Transverse colon (tissue), 4 donors: ENCODE data around the gene SORL1. TPM values are rescaled to one million over a fixed set of nuclear protein-coding genes. Genes with fewer than 3 reads are reported as not detected.

Experiments
- DNase-seq: peaks from one replicate; pipeline ENCODE4 v3.0.0-alpha.2; 2019
- H3K27ac ChIP-seq, 4 donors: fragments of 200-600 bp; sonication (generic); 2 replicates each; pipeline ENCODE4 v1.5.1; 2016 to 2018; ENCODE audit warnings: inconsistent platforms in 4 of 4
- H3K27me3 ChIP-seq: fragments of 200-600 bp; sonication (generic); 2 replicates; pipeline ENCODE4 v1.5.1; 2017; ENCODE audit warnings: inconsistent platforms
- H3K36me3 ChIP-seq, 4 donors: fragments of 200-600 bp; sonication (generic); 2 replicates each; pipeline ENCODE4 v1.5.1; 2017 to 2019; ENCODE audit warnings: inconsistent platforms in 4 of 4
- H3K4me1 ChIP-seq, 4 donors: fragments of 200-600 bp; sonication (generic); 2 replicates each; pipeline ENCODE4 v1.5.1; 2017 to 2020; ENCODE audit warnings: inconsistent platforms in 4 of 4
- H3K4me3 ChIP-seq, 4 donors: fragments of 200-600 bp; sonication (generic); 1 replicate in 1 of 4; 2 replicates in 3 of 4; pipeline versions ENCODE4 v1.5.1 to v1.6.1; 2017 to 2019; ENCODE audit warnings: inconsistent platforms in 4 of 4
- H3K9me3 ChIP-seq, 2 donors: fragments of 200-600 bp; sonication (generic); 2 replicates each; pipeline ENCODE4 v1.5.1; 2017 to 2019; ENCODE audit warnings: inconsistent platforms in 2 of 2
- CTCF ChIP-seq, 5 experiments: fragments of 200-600 bp in 3 of 5; fragments of 450-650 bp in 2 of 5; sonication (generic) in 3 of 5; IDR thresholded peaks; 1 replicate in 2 of 5; 2 replicates in 3 of 5; pipeline ENCODE4 v1.5.1; 2016 to 2017; ENCODE audit warnings: antibody characterized with exemption in 5 of 5, inconsistent platforms in 3 of 5, mild to moderate bottlenecking in 2 of 5, moderate library complexity in 1 of 5
- EP300 ChIP-seq: sonication (generic); formaldehyde crosslinking; IDR thresholded peaks from one replicate; pipeline ENCODE4 v1.6.1; 2017; ENCODE audit warnings: antibody characterized with exemption, low read depth
- POLR2A ChIP-seq: fragments of 450-650 bp; IDR thresholded peaks from one replicate; pipeline ENCODE4 v1.6.1; 2016; ENCODE audit warnings: antibody characterized with exemption, mild to moderate bottlenecking, moderate library complexity
- POLR2AphosphoS5 ChIP-seq, 3 donors: sonication (generic); formaldehyde crosslinking; IDR thresholded peaks; one replicate each; pipeline ENCODE4 v1.6.1; 2016; ENCODE audit warnings: antibody characterized with exemption in 3 of 3
- WGBS, 2 donors: methylation state at CpG; one replicate each; pipeline ENCODE4 v1.1.5; 2018; ENCODE audit warnings: low coverage in 1 of 2; 5-methylcytosine and 5-hydroxymethylcytosine counted together
- in situ Hi-C, 4 donors: fragments of 200-750 bp; cut with MboI; loops; one replicate each; pipeline versions ENCODE4 v1.15.0 to v1.15.1; 2017; ENCODE audit warnings: low sequenced_read_pairs in 3 of 4, low pct_ligation_motif_present in 1 of 4, low pct_unique_long_range_greater_than_20kb in 1 of 4
- intact Hi-C: fragments of 100-400 bp; cut with DNase I; formaldehyde crosslinking; loops from one replicate; pipeline ENCODE4 v1.15.1; 2023; ENCODE audit warnings: low total_unique reads
- total RNA-seq, 4 donors: library from RNA; depleted of rRNA; stranded (reverse); fragments of >200 nt; gene quantifications; one replicate each; pipeline ENCODE4 v1.1.0, GENCODE V29; 2016

The SORL1 gene
- total RNA-seq, 4 donors from 2014 or later, result 81.6 to 338 (median 129) TPM

- TF ChIP-seq POLR2AphosphoS5 (IDR thresholded peaks at IDR 0.05) (no peak), POLR2A (no peak), EP300 (no peak), CTCF (IDR thresholded peaks at IDR 0.05) (no peak)
- Histone ChIP-seq H3K9me3 (no peaks in the 10 kb centered on the region), H3K4me3 (no peak overlapping the region), H3K27me3 (no peaks in the 10 kb centered on the region), H3K4me1 (no peaks in the 10 kb centered on the region), H3K27ac (no peak overlapping the region), H3K36me3 (peaks cover 0 to 10% (median 4%) of the 10 kb centered on the region in 4 donors)
- 80 to 95% methylated on average over 5 of the region's 5 CpGs for WGBS, 2 donors
- intact Hi-C loops, result no loop called here
- in situ Hi-C loops, result no loop called here
- DNase-seq, result no peak
These were observed 123.8 kb downstream of the SORL1 start for GRCh38 chr11:121575963-121576290.

- in situ Hi-C loops (no loop called here), intact Hi-C loops (no loop called here)
- TF ChIP-seq CTCF (IDR thresholded peaks at IDR 0.05) (no peak), EP300 (no peak), POLR2AphosphoS5 (IDR thresholded peaks at IDR 0.05) (no peak), POLR2A (no peak)
- no peak for DNase-seq
- H3K36me3 ChIP-seq, result peaks cover 0 to 10% (median 4%) of the 10 kb centered on the region in 4 donors
- no peak overlapping the region for H3K4me3 ChIP-seq
- no peaks in the 10 kb centered on the region for H3K27me3 ChIP-seq
- no peaks in the 10 kb centered on the region for H3K4me1 ChIP-seq
- WGBS, 2 donors, result 74% methylated on average over 5 to 7 of the region's 7 CpGs
- H3K27ac ChIP-seq, result no peak overlapping the region
- H3K9me3 ChIP-seq, result no peaks in the 10 kb centered on the region
These were observed 124.4 kb downstream of the SORL1 start for GRCh38 chr11:121576531-121576930.

- in situ Hi-C loops, result no loop called here
- 81 to 89% methylated on average over 8 to 16 of the region's 16 CpGs for WGBS, 2 donors
- Histone ChIP-seq H3K27me3 (no peaks in the 10 kb centered on the region), H3K36me3 (peaks cover 0 to 10% (median 4%) of the 10 kb centered on the region in 4 donors), H3K4me1 (peaks cover 0 to 6% (median 0%) of the 10 kb centered on the region in 4 donors), H3K4me3 (no peak overlapping the region), H3K9me3 (no peaks in the 10 kb centered on the region), H3K27ac (no peak overlapping the region)
- DNase-seq, result no peak
- TF ChIP-seq POLR2A (no peak), CTCF (IDR thresholded peaks at IDR 0.05) (no peak), POLR2AphosphoS5 (IDR thresholded peaks at IDR 0.05) (no peak), EP300 (no peak)
- intact Hi-C loops, result no loop called here
These were observed 125.2 kb downstream of the SORL1 start for GRCh38 chr11:121577106-121577848.

DNA sequence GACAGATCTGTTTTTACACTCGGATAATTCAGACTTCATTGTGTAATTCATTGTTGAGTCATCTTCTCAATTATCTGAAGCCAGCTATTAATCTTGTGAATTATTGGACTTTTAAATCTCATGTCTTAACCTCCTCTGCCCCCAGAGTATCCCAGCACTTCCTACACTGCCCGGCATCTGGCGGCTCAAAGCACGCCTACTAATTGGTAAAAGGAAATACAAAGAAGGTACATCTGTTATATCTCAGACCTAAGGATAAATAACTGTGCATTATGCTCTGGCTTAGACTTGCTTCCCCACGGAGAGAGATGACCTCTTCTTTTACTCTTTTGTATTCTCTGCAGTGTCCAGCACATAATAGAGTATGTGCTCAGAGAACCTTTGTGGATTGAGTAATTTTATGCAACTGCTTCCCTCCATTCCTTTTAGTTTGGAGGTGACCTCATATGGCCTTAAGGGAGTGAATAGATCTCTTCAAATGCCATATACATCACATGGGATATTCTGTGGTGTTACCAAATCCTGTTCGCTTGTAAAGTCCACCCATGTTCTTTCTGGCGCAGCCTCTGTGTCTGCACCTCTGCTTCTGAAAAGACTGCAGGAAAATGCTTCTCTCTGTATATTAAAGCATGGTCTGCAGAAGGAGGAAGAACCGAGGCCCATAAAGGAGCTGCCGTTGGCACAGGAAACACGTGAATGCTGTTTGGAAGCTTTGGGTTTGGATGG, 126.3 kb downstream of the SORL1 start:
- Histone ChIP-seq H3K4me3 (no peak overlapping the region), H3K27ac (no peak overlapping the region), H3K4me1 (peaks cover 0 to 11% (median 0%) of the 10 kb centered on the region in 4 donors), H3K9me3 (no peaks in the 10 kb centered on the region), H3K27me3 (no peaks in the 10 kb centered on the region), H3K36me3 (peaks cover 0 to 10% (median 4%) of the 10 kb centered on the region in 4 donors)
- intact Hi-C loops (no loop called here), in situ Hi-C loops (no loop called here)
- no peak for TF ChIP-seq POLR2AphosphoS5 (IDR thresholded peaks at IDR 0.05)
- TF ChIP-seq CTCF (IDR thresholded peaks at IDR 0.05), result no peak
- TF ChIP-seq EP300, result no peak
- no peak for TF ChIP-seq POLR2A
- WGBS, 2 donors, result 48 to 75% methylated on average over 5 to 10 of the region's 10 CpGs
- no peak for DNase-seq
